Stimulated activated CD8-positive, alpha-beta memory T cell treated with anti-CD3 and anti-CD28 coated beads, Interleukin-15, amount 100 ng/mL, for 1 hour (primary cell): ENCODE measurements around the gene ASTN2.

Source experiments
- DNase-seq: peaks from one replicate; pipeline ENCODE4 v3.0.0-alpha.2; 2020; ENCODE audit warnings: low read depth

The ASTN2 gene

DNA sequence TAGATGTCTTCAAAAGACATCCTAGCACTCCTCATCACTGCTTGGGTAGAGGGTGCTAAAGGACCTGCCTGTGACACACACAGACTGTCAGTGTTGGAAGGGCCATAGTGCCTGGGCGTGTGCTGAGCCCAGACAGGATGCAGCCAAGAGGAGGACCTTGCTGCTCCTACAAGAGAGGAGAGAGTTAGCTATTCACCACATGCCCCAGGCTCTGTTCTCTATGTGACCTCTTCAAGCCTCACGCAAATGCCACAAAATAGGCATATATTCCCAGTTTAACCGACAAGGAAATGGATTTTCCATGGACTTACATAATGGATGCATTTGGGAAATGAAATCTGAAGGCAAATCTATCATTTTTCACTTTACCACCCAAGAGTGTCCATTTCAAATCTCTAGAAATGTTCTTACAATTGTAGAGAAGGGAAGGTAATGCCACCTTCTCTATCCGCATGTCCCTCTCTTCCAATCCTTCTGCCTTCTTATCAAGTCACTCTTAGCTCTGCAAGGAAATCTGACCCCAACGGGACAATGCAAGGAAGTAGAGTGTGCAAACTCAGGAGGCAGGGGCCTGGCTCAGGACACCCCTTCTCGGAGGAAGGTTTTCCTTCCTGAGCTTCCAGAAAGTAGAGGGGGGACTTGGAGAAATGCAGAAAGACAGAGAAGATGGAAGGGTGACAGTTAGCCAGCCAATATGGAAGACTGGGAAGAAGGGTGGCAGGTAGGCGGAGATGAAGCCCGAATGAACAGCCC, 678.3 kb downstream of the ASTN2 start:
- no peak for DNase-seq

DNA sequence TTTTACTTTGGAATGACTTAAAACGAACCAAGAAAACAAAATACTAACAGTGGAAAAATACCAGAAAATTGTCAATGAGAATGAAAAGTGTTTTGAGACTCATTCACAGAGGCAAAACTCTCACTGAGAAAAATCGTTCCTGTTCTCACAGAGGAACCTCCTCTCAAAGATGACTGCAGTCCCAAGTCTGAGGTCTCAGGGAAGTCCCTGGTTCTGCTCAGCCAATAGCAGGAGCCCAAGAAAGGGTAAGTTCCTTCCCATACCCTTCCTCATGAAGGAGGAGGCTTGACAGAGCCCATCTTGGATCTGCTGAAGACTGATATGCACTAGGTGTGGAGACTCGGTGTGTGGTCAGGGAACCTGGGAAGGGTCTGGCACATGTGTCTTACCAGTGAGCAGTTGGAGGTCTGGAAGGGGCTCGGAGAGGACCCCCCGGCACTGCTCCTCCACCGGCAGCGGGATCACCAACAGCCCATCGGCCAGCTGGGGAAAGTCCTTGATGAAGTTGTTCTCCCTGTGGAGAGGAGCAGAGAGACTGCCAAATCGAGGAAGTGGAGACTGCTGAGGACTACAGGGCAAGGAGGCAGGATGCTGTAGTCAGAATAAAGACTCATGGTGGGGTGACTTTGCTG, 681.7 kb downstream of the ASTN2 start:
- no peak for DNase-seq

DNA sequence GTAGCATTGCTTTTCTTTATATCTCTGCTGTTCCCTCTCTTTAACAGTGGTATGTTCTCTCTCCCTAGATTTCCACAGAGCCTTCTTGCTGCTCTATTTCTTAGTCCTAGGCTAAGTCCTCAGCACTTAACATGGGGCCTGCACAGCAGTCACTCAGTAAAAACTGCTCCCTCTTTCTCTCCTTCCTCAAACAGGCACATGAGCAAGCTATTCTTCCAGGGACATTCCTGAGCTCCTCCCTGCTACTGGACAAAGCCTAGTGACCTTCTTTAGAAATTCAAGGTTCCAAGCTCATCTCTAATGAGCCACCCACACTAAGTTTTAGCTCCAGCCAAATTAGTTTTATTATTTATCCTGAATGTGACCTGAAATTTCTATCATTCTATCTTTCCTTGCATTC, 688.3 kb downstream of the ASTN2 start:
- DNase-seq = no peak

DNA sequence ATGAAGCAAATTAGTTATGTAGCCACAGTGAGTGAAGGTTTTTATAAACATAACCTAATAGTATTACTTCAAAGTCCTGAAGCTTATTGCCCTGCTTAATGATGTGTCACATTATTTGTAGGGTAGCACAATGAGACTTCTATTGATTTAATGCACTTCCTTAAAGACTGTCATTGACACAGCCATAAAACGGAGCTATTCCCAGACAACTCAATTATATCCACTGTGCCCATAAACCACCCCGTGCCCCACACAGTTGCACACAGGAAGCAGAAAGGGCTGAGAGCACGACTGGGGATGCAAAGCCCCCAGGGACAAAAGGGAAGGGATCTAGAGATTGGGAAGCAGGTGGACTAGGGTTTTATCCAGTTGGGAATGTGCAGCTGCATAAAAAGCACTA, 690.7 kb downstream of the ASTN2 start:
- no peak for DNase-seq

DNA sequence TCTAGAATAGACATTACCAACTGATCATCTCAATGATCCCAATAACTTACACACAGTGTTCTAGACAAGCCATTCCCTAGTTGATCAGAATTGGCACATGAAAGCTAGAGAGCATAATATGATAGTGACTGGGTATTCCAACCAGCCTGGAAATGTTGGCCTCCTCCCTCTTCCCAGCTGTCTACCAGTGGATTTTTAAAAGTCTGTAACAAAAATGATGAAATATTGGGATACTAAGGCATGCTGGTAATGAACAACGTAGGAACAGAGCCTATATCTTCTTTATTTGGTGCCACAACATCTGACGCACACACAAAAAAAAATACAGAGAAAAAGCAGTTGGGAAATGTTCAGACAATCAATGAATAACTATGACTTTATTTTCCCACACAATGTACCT, 692.9 kb downstream of the ASTN2 start:
- no peak for DNase-seq

DNA sequence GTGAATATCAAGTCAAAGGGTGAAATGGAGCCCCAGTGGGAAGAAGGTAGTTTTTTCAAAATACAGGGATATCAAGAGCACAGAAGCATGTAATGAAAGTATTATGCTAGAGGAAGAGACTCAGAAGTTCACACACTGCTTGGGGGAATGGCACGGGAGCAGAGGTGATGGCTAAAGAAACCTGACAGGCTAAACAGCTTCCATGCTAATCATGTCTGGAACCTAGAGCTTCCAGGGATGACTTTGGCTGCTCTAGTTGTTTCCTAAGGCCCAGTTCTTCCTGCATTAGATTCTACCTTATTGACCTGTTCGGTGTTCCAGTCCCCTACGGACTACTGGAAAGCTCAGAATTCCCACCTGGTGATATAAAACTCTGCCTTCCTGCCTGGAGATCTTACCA, 693.4 kb downstream of the ASTN2 start:
- no peak for DNase-seq

DNA sequence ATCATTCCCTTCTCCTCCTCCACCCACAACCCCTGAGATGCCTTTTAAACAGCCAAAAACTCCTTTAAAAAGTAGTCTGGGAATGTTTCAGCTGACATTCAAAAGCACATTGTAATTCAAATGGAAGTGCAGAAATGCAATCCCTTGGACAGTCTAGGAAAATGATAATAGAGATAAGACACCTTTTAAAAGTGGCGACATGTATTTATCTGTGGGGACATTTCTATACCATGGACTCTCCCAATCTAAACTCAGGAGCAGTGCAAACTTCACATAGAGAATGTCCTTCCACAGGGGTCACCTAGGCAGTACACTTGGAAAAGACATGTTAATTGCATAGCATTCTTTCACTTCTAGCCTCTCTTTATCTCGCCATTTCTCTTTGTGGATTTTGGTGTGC, 694.7 kb downstream of the ASTN2 start:
- no peak for DNase-seq

DNA sequence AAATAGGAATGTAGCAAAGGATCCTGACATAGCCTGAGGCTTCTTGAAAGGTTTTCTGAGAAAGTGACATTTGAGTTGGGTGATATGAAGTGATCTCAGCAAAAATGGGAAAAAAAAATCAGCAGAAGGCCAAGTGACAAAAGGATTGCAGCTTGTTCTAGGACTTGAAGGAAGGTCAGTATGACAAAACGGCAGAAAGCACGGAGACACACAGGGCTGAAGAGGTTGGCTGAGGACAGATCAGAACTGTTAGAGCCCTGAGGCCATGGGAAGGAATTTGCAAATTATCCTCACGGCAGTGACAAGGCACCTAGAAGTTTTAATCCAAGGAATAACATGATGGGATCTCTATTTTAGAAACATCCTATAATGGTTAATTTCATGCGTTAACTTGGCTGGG, 696.7 kb downstream of the ASTN2 start:
- DNase-seq = no peak

DNA sequence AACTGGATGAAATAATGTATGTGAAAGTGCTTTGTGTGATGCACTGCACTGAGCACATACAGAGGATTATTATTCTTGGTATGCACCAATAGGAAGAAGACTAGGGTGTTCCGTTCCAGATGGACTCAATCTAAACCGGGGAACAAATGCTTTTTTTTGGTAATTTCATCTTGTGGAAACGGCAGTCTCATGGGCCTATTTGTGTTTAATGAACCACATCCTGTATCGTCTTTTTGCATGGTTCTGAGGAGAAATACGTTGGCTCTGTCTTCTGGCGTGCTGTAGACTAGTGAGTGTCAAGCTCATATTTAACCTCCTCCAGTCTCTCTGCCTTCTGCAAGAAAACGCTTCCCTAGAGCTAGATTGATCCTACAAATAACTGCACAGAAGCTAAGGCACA, 697.7 kb downstream of the ASTN2 start:
- DNase-seq = no peak

DNA sequence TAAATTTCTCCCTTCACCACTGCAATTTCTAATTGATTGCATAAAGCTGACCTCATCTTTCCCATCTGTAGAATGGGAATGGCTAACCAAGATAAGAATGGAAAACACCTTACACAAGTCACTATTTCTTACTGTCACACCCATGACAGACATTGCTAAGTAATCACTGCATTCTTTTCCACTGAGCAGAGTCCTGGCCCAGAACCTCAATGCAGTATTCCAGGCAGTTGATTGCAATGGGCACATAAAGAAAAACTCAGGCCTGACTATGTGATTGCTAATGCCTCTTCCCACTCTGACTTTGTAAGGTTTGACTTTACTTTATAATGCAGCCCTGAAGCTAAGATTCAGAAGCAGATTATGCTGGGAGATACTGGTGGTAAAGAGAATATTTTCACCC, 698.4 kb downstream of the ASTN2 start:
- no peak for DNase-seq

DNA sequence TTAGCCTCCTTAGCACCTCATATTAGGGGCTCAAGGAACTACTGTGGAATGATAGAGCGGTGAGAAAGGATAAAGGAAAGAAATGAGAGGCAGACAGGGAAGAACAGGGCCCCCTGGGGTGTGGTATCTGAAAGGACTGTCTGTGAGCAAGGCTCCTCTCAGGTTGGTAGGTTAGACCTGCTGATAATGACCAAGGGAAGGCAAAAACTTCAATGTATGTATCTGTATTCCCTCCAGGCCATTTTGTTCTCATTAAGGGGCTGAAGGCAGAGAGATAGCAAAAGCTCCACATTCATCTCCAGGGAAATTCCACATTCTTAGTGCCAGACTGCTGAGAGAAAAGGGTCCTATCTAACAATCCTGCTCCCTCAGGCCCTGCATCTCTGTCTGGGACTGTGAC, 699.1 kb downstream of the ASTN2 start:
- DNase-seq = no peak

DNA sequence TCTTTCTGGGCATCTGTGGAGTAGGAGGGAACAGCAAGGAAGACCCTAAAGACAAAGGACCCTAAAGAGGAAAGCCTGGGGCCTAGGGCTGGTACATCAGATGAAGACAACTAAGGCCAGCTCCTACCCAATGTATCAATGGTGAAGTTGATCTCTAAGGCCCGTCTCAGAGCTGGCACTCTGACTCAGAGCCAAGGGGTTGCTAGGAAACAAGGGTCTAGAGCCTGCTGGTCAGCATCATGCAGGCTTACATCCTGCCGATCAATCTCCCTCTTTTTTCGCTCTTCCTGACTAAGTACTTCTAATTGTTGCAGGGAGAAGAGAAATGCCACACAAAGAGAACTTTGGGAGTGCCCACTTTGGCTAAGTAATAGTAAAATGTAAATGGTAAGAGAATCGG, 701.6 kb downstream of the ASTN2 start:
- DNase-seq = no peak

DNA sequence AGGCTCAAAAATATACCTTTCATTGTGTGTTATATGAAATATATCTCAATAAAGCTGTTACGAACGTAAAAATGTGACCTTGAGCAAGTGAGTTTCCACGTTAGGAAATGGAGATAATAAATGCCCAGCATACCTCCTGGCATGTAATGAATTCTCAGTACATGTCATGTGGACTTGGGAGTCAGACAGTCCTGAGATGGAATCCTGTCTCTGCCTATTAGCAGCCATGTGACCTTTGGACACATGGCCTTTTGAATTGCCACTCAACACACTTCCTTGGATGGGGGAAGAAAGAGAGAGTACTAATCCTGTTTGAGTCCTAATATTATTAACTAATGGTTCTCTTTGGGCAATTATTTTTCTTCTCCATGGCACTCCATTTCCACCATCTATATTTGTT, 702.1 kb downstream of the ASTN2 start:
- DNase-seq = no peak

DNA sequence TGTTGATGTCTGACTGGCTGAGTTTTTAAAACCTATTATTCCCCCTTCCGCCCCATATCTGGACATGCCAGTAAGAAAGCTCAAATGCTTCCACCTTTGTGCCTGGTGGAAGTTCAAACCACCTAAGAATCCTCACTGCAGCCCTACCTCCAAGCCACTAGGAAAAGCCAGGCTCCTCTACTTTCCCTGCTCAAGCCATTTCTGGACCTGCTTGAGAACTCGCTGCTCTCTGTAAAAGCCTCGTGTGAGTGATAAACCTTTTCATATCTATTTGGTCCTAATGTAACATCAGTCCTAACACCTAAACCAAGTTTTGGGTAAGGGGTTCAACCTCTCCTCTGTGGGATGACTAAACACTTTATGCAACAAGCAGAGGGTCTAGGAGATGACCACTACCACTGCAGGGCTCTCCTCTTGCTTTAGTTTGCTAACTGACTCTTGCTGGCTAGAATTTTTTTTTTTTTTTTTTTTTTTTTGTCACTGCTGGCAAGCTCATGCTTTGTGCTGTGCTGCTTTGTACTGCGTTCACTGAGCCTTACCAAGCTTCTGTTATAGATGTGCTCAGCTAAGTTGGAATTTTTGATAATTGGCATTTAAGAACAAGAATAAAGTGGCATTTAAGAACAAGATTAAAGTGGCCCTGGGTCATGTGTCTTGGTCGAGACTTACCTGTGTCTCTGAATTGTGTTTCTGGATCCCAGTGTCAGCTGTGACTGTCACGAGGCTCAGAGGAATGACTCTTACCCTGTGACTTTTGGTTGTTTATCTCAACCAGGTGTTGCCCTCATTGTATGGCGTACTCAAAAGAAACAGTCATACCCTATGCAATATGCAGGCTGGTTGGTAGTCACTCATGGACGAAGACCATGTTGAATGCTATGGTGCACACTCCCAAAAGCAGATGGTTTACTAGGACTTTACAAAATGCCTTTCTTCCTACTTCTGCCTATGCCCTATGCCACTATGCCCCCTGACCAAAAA, 708.3 kb downstream of the ASTN2 start:
- no peak for DNase-seq

DNA sequence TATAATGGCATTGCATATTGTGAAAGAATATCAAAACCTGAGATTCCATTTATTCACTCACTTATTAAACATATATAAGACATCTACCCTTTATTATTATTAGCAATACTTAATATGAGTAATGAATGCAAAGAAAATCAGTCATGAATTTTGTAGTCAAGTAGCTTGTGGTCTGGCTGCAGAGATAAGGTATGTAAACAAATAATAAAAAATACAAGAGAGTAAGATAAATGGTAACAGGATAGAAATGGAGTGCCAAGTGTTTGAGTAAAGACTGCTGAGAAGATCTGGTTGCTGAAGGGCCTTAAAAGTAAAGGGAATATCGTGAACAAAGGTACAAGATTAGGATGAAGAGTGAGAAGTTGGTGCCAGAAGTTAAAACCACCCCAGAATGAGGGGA, 709.3 kb downstream of the ASTN2 start:
- no peak for DNase-seq

DNA sequence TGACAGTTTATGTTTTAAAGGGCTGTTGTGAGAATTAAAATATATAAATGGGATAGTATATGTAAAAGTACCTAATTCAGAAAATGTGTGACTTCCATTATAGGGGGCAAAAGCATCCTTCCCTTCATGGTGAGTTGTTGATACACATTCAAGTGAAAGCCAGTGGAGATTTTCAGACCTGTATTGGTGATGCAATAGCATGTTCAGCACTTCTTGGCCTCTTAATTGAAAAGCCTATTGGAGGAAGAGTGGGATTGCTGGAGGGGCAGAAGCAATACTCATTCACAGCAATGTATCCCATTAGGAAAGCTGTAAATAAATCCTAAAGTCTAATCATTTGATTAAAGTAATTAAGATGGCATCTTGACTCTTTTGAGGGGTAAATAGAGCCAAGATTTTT, 710.4 kb downstream of the ASTN2 start:
- no peak for DNase-seq

DNA sequence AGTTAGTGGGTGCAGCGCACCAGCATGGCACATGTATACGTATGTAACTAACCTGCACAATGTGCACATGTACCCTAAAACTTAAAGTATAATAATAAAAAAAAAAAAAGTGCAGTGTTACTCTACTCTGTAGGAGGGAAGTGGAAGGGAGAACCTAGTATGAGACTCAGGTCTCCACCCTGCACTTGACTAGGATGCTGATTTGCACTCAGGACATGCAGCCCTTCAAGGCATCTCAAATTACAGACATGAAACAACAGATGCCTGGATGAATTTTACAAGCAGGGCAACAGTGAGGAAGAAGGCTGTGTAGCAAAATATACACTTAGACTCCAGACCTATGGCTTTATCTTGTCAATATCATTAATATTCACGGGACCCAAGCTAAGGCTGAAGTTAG, 711.2 kb downstream of the ASTN2 start:
- no peak for DNase-seq

DNA sequence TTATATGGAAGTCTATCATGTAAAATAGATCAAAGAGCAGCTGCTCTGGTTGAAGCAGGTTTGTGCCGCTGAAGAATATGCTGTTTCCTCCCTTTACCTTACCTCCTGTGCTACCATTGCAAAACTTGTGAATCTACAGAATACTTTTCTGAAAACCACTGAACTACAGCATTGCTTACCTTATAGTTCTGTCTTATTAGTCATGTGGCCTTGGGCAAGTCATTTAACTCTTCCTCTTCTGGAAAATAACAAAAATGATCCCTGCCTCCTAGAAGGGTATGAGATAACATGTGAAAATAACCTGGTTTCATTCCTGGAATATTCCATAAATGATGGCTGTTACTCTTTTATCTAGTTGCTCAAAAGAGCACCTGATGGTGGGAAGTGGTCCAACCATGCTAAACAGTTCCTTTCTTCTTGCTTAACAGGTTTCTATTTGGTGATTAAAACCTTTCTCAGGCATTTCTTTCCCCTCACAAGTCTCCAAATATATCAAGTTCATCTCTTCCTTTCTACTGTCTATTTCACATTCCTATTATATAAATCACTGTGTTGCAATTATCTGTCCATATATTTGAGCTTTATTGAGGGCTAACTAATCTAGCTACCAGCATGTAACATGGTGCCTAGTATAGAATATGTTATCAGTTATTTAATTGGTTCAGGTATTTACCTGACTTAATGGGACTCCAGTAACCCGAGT, 712.8 kb downstream of the ASTN2 start:
- DNase-seq = no peak

DNA sequence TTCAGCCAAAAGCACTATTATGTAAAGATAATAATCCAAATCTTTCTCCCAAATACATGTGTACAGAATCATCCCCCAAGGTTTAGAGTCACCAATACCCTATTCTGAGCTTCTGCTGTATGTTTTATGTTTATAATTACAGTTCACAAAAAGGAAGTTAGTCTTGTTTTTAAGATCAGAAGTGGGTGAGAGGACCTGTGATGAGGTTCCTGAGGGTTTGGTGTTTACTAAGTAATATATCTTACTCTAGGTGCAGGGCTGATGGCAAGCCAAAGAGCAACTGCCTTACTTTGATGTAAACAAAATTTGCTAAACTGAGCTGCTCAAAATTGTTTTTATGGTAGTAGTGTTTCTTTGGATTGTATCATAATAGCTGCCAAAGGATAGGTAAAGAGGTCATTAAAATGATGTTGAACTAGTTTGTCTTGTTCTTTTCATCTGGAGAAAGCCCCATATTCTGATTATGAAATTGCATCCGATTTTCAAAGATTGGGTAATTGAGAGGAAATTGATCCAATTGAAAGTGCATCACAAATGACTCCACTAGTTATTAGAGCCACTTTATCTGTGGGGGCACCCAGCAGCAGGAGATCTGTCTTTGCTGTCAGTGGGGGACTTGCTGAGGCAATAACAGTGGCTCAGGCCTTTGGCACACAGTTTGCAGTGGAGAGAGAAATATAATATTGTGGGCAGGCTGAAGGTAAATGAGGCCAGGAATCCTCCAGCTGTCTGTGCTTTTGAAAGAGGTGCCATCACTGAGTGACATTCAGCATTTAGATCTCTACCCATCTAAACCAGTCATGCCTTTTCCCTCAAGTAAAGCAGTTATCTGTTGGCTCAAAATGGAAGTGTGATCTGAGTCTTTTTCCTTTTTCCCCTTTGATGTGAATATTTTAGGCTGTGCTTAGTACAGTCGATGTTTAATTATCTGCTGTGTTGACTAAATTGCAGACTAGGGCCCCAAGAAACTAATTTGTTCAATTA, 713.7 kb downstream of the ASTN2 start:
- DNase-seq = no peak

DNA sequence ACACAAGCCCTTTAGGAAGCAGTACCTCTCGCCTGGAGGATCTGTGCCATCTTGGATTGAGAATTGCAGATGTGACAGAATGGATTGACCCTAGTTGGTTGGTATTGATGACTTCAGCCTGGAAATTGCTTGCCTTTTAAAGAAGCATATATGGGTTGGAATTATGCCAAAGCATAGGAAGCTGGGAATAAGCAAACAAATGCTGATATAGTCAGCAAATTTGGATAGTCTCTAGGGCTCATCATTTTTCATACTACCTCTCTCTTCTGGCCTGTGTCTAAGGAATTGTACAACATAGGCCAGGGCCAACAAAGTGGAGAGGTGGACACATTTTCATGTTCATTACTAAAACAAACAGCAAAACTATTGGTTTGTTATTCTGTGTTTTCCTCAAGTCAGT, 714.6 kb downstream of the ASTN2 start:
- DNase-seq = no peak

DNA sequence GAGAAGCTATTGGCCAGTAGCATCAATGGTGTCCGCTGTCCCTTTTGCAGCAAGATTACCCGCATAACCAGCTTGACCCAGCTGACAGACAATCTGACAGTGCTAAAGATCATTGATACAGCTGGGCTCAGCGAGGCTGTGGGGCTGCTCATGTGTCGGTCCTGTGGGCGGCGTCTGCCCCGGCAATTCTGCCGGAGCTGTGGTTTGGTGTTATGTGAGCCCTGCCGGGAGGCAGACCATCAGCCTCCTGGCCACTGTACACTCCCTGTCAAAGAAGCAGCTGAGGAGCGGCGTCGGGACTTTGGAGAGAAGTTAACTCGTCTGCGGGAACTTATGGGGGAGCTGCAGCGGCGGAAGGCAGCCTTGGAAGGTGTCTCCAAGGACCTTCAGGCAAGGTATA, 717.0 kb downstream of the ASTN2 start:
- no peak for DNase-seq
